Hepatocyte (in vitro differentiated cells): Measurements from ENCODE around the gene CDH15.

Experiments used
- CTCF ChIP-seq: fragments of 200-600 bp; sonication (generic); IDR thresholded peaks from 2 replicates; pipeline ENCODE4 v1.5.1; 2016; ENCODE audit warnings: antibody characterized with exemption, mild to moderate bottlenecking; ENCODE audit not compliant: poor library complexity
- EZH2phosphoT487 ChIP-seq: fragments of 200-600 bp; sonication (generic); IDR thresholded peaks from one replicate; pipeline ENCODE4 v1.6.1; 2018; ENCODE audit warnings: antibody characterized with exemption, mild to moderate bottlenecking, low read depth, moderate library complexity; ENCODE audit not compliant: unreplicated experiment, severe bottlenecking

GRCh38 chr16:89193576-89194293 lies 22.2 kb downstream of the CDH15 start:
- TF ChIP-seq CTCF (no peak), EZH2phosphoT487 (no peak)
